Astrocyte (in vitro differentiated cells and primary cell): ENCODE data around the gene PUM2.

Experiments
- EZH2 ChIP-seq: IDR thresholded peaks from 2 replicates; pipeline ENCODE4 v1.6.1; 2012; ENCODE audit warnings: mild to moderate bottlenecking, low read length, inconsistent platforms; ENCODE audit not compliant: insufficient read depth
- TF ChIP-seq, protein P1 (sequence below): IDR thresholded peaks from 2 replicates; pipeline ENCODE4 v1.5.1; 2011; ENCODE audit warnings: low read depth, mild to moderate bottlenecking, inconsistent platforms, low read length, moderate library complexity; ENCODE audit not compliant: insufficient read depth

- TF ChIP-seq, protein P1, sequence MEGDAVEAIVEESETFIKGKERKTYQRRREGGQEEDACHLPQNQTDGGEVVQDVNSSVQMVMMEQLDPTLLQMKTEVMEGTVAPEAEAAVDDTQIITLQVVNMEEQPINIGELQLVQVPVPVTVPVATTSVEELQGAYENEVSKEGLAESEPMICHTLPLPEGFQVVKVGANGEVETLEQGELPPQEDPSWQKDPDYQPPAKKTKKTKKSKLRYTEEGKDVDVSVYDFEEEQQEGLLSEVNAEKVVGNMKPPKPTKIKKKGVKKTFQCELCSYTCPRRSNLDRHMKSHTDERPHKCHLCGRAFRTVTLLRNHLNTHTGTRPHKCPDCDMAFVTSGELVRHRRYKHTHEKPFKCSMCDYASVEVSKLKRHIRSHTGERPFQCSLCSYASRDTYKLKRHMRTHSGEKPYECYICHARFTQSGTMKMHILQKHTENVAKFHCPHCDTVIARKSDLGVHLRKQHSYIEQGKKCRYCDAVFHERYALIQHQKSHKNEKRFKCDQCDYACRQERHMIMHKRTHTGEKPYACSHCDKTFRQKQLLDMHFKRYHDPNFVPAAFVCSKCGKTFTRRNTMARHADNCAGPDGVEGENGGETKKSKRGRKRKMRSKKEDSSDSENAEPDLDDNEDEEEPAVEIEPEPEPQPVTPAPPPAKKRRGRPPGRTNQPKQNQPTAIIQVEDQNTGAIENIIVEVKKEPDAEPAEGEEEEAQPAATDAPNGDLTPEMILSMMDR = no peak
- no peak for TF ChIP-seq EZH2
These were observed 12.9 kb upstream of the PUM2 start for GRCh38 chr2:20363578-20363977.
